ENCODE results near the gene SLCO2B1.

The SLCO2B1 gene

GRCh38 chr11:75145196-75145971 lies 5.5 kb upstream of the SLCO2B1 start:
- no peak for DNase-seq (ENCODE audit: low spot score)

DNA sequence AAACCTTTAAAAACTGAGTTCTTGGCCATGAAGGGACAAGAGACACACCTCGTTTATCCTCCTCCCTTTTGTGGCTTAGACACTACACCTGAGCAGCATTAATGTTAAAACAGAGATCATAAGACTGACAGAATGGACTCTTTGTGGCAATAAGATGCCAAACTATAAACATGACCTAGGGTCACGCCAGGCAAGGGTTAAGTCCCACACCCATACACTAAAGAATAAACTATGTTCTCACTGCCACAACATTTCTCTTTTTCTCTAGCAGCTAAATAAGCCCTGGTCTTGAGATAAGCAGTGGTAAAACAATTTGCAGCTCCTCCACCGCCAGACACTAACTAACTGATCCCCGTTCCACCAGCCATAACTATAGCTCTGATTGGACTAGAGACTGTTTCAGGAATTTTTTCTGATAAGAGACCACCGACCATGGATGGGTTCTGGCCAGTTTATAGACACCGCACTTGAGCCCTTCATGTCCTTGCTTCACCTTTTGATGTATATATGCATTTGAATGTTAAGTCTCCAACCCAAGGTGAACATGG lies 4.9 kb upstream of the SLCO2B1 start:
- no peak for DNase-seq (ENCODE audit: low spot score)

DNA sequence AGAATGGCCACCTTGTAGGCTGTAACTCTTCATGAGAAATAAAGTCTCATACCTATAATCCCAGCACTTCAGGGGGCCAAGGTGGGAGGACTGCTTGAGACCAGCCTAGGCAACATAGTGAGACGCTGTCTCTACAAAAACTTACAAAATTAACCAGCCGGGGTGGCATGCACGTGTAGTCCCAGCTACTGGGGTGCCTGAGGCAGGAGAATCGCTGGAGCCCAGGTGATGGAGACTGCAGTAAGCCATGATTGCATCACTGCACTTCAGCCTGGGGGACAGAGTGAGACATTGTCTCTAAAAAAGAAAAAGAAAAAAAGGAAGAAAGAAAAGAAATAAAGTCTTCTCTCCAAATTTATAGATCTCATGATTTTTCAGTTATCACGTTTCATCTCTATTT lies 4.2 kb upstream of the SLCO2B1 start:
- no peak for DNase-seq (ENCODE audit: low spot score)

GRCh38 chr11:75147191-75147874 lies 3.6 kb upstream of the SLCO2B1 start:
- DNase-seq (ENCODE audit: low spot score), result no peak

- no peak for DNase-seq (ENCODE audit: low spot score)
These were observed 3.0 kb upstream of the SLCO2B1 start for GRCh38 chr11:75147875-75148263.

DNA sequence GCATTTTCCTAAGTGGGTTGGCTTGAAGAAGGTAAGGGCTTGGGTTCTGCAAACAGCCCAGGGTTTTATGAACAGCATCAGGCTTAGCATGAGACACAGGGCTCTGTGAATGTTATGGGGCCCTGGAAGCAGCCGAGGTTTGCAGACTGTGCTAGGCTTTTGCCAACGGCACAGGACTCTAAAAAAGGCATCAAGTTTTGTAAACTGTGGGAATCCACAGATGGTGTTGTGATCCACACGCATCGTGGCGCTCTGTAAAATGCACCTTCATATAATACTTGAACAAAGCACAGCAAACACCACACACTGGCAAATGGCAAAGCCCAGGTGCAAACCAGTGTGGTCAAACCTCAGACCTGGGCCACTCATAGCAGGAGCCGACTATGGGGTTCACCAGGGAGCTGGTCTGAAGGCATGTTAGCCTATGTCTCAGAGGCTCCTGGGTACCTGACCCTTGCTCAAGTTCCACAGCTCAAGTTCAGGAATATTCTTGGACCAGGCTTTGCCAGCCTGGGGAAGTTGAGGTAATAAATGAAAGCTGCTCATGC lies 2.4 kb upstream of the SLCO2B1 start:
- no peak for DNase-seq (ENCODE audit: low spot score)

DNA sequence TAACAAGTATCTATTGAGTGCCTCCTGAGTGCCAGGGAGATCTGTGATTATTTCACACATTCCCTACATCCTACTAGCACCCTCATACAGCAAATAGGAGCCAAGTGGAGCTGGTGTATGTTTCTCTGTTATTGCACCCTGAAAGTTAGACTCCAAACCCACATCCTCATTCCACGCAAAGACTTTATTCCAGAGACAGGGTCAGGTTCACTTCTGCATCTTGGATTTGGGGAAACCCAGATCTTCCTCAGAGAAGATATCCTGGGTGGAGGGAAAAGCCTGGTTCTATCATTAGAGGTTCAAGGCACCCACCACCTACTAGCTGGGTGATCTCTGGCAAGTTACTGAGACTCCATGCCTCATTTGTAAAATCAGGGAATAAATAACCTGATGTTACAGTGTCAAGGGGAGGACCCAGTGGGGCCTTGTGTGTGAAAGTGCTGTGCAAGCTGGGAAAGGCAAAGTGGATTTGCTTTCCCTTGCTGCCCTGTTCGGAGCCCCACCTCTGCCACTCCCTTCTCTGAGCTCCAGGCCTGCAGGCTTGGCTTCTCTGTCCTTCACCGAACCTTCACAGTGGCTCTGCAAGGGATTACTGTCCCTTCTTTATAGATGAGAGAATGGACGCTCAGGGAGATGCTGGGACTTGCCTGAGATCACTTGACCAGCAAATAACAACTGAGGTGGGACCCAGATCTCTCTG lies 991 bp upstream of the SLCO2B1 start:
- DNase-seq (ENCODE audit: low spot score), result no peak

DNA sequence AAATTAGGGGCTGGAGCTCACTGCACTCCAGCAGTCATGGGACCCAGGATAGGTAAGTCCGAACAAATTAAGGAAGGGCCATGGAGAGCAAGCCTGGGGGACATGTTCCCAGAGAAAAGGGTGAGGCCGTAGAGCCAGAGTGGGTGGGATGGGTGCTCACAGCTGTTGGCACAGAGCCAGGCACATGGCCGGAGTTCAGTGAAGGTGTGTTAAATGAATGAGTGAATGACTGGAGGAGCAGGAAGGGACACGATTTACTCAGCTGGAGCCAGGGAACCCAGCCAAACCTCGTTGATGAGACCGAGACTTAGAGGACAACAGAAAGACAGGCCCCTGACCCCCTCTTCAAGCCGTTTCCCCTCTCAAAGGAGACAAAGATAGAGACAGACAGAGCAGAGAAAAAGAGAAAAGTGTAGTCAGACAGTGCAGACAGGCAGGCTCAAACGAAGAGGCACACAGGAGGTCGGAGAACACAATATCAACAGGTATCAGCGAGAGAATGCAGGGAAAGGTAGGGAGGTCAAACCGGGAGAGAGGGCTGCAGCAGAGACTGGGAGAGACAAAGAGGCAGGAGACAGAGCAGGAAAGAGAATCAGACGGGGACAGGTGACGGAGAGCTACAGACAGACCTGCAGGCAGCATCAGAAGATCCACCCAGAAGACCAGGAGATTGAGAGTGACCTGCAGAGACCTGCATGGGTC lies 590 bp downstream of the SLCO2B1 start:
- no peak for DNase-seq (ENCODE audit: low spot score)

GRCh38 chr11:75152090-75152489 lies 1.2 kb downstream of the SLCO2B1 start:
- no peak for DNase-seq (ENCODE audit: low spot score)

DNA sequence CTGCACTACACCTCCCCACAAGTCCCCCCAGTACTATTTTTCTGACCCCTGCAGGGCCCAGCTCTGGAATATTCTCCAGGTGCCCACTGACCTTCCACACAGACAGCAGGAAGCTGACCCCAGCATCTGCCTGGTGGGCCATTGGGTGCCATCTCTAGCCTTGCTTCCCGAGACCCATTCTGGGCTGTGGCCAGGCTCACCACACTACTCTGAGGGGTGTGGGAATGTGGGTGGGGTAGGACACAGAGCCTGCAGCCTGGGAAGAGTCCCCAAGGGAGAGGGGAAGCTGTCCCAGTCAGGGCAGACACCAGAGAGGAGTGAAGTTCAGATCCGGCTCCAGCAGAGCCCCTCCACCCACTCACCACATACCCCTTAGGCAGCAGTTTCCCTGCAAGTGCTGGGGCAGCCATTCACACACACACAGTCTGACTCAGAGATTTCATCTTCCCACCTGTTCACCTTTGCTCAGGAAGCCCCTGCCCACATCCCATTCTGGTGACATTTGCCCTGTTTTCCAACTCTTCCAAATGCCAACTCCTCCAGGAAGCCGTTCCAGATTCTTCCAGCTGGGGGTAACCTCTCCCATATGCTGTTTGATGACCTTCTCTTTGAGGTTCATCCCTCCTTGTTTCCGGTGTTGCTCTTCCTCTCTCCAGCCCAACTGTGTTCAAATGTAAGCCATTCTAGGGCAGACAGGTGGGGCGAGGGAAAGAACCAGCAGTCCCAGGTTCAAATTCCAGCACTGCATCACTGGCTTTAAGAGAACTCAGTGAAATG lies 1.9 kb downstream of the SLCO2B1 start:
- DNase-seq (ENCODE audit: low spot score), result no peak

DNA sequence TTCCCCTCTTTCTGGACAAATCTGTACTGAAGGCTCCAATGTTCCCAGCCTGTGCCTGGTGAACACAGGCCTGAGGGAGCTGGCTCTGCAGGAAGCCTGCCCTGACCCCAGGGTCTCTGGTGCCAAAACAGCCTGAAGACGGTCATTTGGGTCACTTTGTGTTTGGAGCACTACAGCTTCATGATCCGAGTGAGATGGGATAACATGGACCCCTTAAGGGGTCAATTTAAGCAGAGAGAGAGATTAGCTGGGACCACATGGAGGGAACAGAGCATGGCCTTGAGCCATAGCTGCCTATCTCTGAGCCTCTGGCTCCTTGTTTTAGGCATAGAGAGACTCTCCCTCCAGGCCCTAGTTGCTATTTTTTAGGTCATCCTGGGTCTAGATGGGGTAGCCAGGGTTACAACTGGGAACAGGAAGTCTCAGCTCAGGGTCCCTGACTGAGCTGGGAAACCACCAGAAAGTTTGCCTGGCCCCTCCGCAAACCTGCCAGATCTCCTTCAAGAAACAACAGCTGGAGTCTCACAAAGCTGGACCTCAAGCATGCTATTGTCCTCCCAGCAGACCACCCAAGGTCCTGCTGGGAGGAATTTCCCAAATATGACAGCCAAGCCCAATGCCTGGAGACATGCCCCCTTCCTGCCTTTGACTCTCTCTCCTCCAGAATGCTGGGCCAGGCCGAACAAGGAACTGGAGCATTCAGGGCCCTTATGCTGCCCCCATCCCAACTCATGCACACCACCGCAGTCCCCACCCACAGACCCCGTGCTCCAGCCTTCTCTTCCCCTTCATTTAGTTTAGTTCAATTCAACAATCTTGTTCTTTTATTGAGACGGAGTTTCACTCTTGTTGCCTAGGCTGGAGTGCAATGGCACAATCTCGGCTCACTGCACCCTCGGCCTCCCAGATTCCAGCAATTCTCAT lies 4.0 kb downstream of the SLCO2B1 start:
- no peak for DNase-seq (ENCODE audit: low spot score)

GRCh38 chr11:75155570-75156422 lies 4.9 kb downstream of the SLCO2B1 start:
- no peak for DNase-seq (ENCODE audit: low spot score)

DNA sequence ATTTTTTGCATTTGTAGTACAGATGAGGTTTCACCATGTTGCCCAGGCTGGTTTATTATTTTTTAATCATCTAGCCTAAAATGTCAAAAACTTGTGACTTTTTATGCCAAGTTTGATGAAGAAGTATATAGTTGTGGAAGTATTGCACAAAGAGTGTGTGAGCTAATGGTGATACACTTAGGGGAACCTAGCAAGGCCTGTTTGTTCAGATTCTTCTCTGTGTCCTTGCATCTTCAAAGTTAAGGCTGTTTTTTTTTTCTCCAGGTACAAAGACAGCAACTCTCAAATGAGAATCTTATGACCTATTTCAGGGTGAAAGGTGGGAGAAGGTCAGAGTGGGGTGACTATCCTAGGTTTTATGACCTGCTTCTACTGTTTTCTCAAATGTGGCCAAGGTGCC lies 7.3 kb downstream of the SLCO2B1 start:
- DNase-seq (ENCODE audit: low spot score), result no peak

- no peak for DNase-seq (ENCODE audit: low spot score)
These were observed 7.8 kb downstream of the SLCO2B1 start for GRCh38 chr11:75158696-75159150.

- no peak for DNase-seq (ENCODE audit: low spot score)
These were observed 8.4 kb downstream of the SLCO2B1 start for GRCh38 chr11:75159151-75159953.

DNA sequence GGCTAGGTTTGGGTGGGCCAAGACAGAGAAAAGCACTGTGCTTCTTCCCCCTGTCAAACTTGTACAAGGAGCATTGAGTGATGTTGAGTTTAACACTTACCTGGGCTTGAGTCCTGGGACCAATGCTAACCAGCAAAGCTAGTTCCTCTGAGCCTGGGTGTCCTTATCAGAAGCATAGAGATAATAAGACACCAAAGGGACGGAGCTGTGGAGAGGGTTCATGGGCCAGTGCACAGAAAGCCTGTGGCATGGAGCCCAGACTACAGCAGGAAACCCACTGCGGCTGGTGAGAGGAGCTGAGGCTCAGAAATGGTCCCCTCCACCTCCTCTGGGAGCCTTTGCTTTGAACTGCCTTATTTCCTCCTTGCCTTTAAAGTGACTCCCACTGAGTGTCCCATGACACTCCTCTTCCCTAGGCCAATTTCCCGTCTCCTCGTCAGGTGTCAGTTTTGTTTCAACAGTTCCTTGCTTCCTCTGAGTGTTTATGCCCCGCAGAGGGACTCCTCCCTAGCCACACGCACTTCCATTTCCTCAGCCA lies 9.4 kb downstream of the SLCO2B1 start:
- no peak for DNase-seq (ENCODE audit: low spot score)

- no peak for DNase-seq (ENCODE audit: low spot score)
These were observed 10.0 kb downstream of the SLCO2B1 start for GRCh38 chr11:75160880-75161279.

Data from AG08395 (cell line).